K562 (cell line): ENCODE data around the gene LCA5. TPM values are rescaled to one million over a fixed set of nuclear protein-coding genes. Genes with fewer than 3 reads are reported as not detected.

Source experiments
- ATAC-seq: fragments of 200-7000 bp; cut with Tn5 transposase; 3 replicates; pipeline ENCODE4 v1.9.1; 2020; ENCODE audit warnings: moderate library complexity
- BruUV-seq: library from RNA; stranded (reverse); fragments of 400-500 nt; replicated peaks from 2 replicates; lab custom pipeline; 2021; lab: Mats Ljungman, UMichigan
- CTCF ChIA-PET: fragments of 300-600 bp; formaldehyde crosslinking; extraction: SDS; loops from one replicate; lab custom pipeline; 2021; ENCODE audit warnings: low intra/inter-chr PET ratio; lab: Yijun Ruan, JAX
- POLR2A ChIA-PET: fragments of 300-600, 350-650 bp; sonication (Branson Sonifier 250); formaldehyde crosslinking; extraction: SDS; loops from one replicate; lab custom pipeline; 2021; ENCODE audit warnings: antibody characterized with exemption, inconsistent platforms; lab: Yijun Ruan, JAX
- DNase-seq, 4 experiments: peaks; one replicate each; pipeline versions ENCODE4 v3.0.0 to v3.0.0-alpha.2; 2011 to 2018; ENCODE audit warnings: low spot score in 3 of 4, mixed read lengths in 3 of 4; ENCODE audit errors: extremely low read depth in 1 of 4
- FAIRE-seq: peaks from 2 replicates; lab custom pipeline; 2011; peaks lifted over from hg19 to GRCh38; lab: Jason Lieb, UNC
- H2AFZ ChIP-seq: 2 replicates; pipeline ENCODE4 v1.6.0; 2011; ENCODE audit warnings: low read depth, low read length, control low read depth, inconsistent platforms
- H3K27ac ChIP-seq: fragments of 200-600 bp; 3 replicates; pipeline ENCODE4 v1.8.0; 2011; ENCODE audit warnings: low read depth, mild to moderate bottlenecking, control low read depth, inconsistent platforms, low read length, moderate library complexity, mixed read lengths; ENCODE audit errors: extremely low read depth
- H3K27me3 ChIP-seq, 2 experiments: fragments of 300-600 bp in 1 of 2; 2 replicates in 1 of 2; 3 replicates in 1 of 2; pipeline versions ENCODE4 v1.6.0 to v1.8.0; 2011; ENCODE audit warnings: inconsistent platforms in 2 of 2, low read length in 2 of 2, mild to moderate bottlenecking in 1 of 2, mixed read lengths in 1 of 2, moderate library complexity in 1 of 2; ENCODE audit not compliant: control insufficient read depth in 2 of 2, insufficient read depth in 2 of 2
- H3K36me3 ChIP-seq: fragments of 300-600 bp; 3 replicates; pipeline ENCODE4 v1.8.0; 2011; ENCODE audit warnings: mild to moderate bottlenecking, low read length, inconsistent platforms; ENCODE audit not compliant: control insufficient read depth, insufficient read depth
- H3K4me1 ChIP-seq, 2 experiments: fragments of 200-600 bp in 1 of 2; replicated peaks in 1 of 2; 2 replicates in 1 of 2; 3 replicates in 1 of 2; pipeline versions ENCODE4 v1.5.1 to v1.8.0; 2011; ENCODE audit warnings: inconsistent platforms in 2 of 2, low read length in 2 of 2, mild to moderate bottlenecking in 1 of 2, mixed read lengths in 1 of 2, moderate library complexity in 1 of 2; ENCODE audit not compliant: control insufficient read depth in 2 of 2, insufficient read depth in 2 of 2
- H3K4me2 ChIP-seq: 2 replicates; pipeline ENCODE4 v1.6.1; 2011; ENCODE audit warnings: low read length, control low read depth, inconsistent platforms, mixed read lengths; ENCODE audit not compliant: insufficient read depth
- H3K4me3 ChIP-seq: fragments of 200-600 bp; sonication (generic), shearing (Covaris generic); 2 replicates; pipeline ENCODE4 v1.5.1; 2016; ENCODE audit warnings: control low read depth, inconsistent platforms
- H3K79me2 ChIP-seq: fragments of 200-600 bp; 3 replicates; pipeline ENCODE4 v1.8.0; 2011; ENCODE audit warnings: low read length, inconsistent platforms; ENCODE audit not compliant: control insufficient read depth, insufficient read depth
- H3K9ac ChIP-seq, 2 experiments: 2 replicates each; pipeline versions ENCODE4 v1.6.0 to v1.6.1; 2011; ENCODE audit warnings: low read depth in 2 of 2, low read length in 2 of 2, control low read depth in 1 of 2, inconsistent platforms in 1 of 2, mild to moderate bottlenecking in 1 of 2, mixed read lengths in 1 of 2; ENCODE audit not compliant: insufficient read depth in 1 of 2
- H3K9me1 ChIP-seq: one replicate; pipeline ENCODE4 v1.6.0; 2011; ENCODE audit warnings: inconsistent platforms, mild to moderate bottlenecking, low read length, moderate library complexity; ENCODE audit not compliant: control insufficient read depth, insufficient read depth
- H3K9me3 ChIP-seq: replicated peaks from 2 replicates; pipeline ENCODE4 v1.5.1; 2011; ENCODE audit warnings: low read depth, low read length, inconsistent platforms; ENCODE audit not compliant: control insufficient read depth, insufficient read depth
- H4K20me1 ChIP-seq: replicated peaks from 2 replicates; pipeline ENCODE4 v1.6.1; 2011; ENCODE audit warnings: low read length, inconsistent platforms, mixed read lengths; ENCODE audit not compliant: control insufficient read depth, insufficient read depth
- ARID4B ChIP-seq: sonication (generic); formaldehyde crosslinking; IDR thresholded peaks from 2 replicates; pipeline ENCODE4 v1.8.0; 2022; ENCODE audit warnings: mild to moderate bottlenecking, missing genetic modification reagents
- ATF2 ChIP-seq: sonication (generic); formaldehyde crosslinking; IDR thresholded peaks from 2 replicates; pipeline ENCODE4 v1.8.1; 2022; ENCODE audit warnings: missing genetic modification reagents
- ATF3 ChIP-seq, 2 experiments: fragments of 450-650 bp in 1 of 2; sonication (generic) in 1 of 2; formaldehyde crosslinking in 1 of 2; IDR thresholded peaks in 1 of 2; conservative IDR thresholded peaks in 1 of 2; 2 replicates each; pipeline versions ENCODE4 v1.6.1 to v1.8.1; 2016 to 2023; ENCODE audit warnings: mild to moderate bottlenecking in 2 of 2, moderate library complexity in 2 of 2, inconsistent platforms in 1 of 2, missing genetic modification reagents in 1 of 2
- CBFA2T3 ChIP-seq: fragments of 450-650 bp; IDR thresholded peaks from 2 replicates; pipeline ENCODE4 v1.6.1; 2017
- DEAF1 ChIP-seq: fragments of 450-650 bp; formaldehyde crosslinking; IDR thresholded peaks from 2 replicates; pipeline ENCODE4 v1.4.0; 2020; ENCODE audit warnings: mild to moderate bottlenecking, moderate library complexity
- EHMT2 ChIP-seq: fragments of 450-650 bp; IDR thresholded peaks from 2 replicates; pipeline ENCODE4 v1.6.1; 2018; ENCODE audit warnings: antibody characterized with exemption
- HLTF ChIP-seq: fragments of 450-650 bp; IDR thresholded peaks from 2 replicates; pipeline ENCODE4 v1.6.1; 2016
- HNRNPUL1 ChIP-seq: fragments of 200-400 bp; formaldehyde crosslinking; IDR thresholded peaks from 2 replicates; pipeline ENCODE4 v1.6.1; 2017; ENCODE audit warnings: low read length
- NR2C2 ChIP-seq, 2 experiments: fragments of 200-800 bp in 1 of 2; sonication (Bioruptor generic) in 1 of 2; sonication (generic) in 1 of 2; formaldehyde crosslinking in 1 of 2; IDR thresholded peaks; 2 replicates each; pipeline versions ENCODE4 v1.6.1 to v1.8.0; 2016 to 2022; ENCODE audit warnings: mild to moderate bottlenecking in 1 of 2, missing compliant biosample characterization in 1 of 2, missing genetic modification characterization in 1 of 2, missing genetic modification reagents in 1 of 2
- SAFB ChIP-seq: fragments of 200-400 bp; formaldehyde crosslinking; IDR thresholded peaks from 2 replicates; pipeline ENCODE4 v1.6.1; 2017; ENCODE audit warnings: low read depth, low read length, borderline replicate concordance
- STAT5A ChIP-seq: IDR thresholded peaks from 2 replicates; pipeline ENCODE4 v1.6.1; 2012; ENCODE audit warnings: low read length, inconsistent platforms, borderline replicate concordance
- ZKSCAN8 ChIP-seq: fragments of 200-800 bp; sonication (Bioruptor generic); IDR thresholded peaks from 2 replicates; pipeline ENCODE4 v1.6.1; 2016; ENCODE audit warnings: missing genetic modification characterization, missing compliant biosample characterization
- ZNF699 ChIP-seq: fragments of 250-450 bp; sonication (Bioruptor Pico); IDR thresholded peaks from 2 replicates; pipeline ENCODE4 v1.8.0; 2021; ENCODE audit warnings: mild to moderate bottlenecking, moderate library complexity; ENCODE audit not compliant: insufficient replicate concordance
- WGBS: fragments of 100-300 bp; shearing (Covaris generic); methylation state at CpG from one replicate; pipeline ENCODE4 v1.1.6; 2016; ENCODE audit warnings: low coverage, mixed read lengths; ENCODE audit not compliant: insufficient coverage; ENCODE audit errors: missing lambda C conversion rate; 5-methylcytosine and 5-hydroxymethylcytosine counted together
- in situ Hi-C: fragments of 300-500 bp; cut with MboI; formaldehyde crosslinking; loops from 4 replicates; pipeline ENCODE4 v1.15.0; 2018; ENCODE audit warnings: inconsistent platforms, mixed read lengths
- intact Hi-C: fragments of 100-400 bp; cut with micrococcal nuclease; formaldehyde crosslinking; loops from 2 replicates; pipeline ENCODE4 v1.14.2; 2022
- polyA plus RNA-seq, 8 experiments: library from polyadenylated mRNA; depleted of rRNA in 4 of 8; stranded (reverse) in 5 of 8; unstranded in 3 of 8; fragments of >200 nt; fragmentation: Nextera tagmentation in 2 of 8; fragmentation: Illumina TruSeq in 1 of 8; extraction: Ambion mirVana in 2 of 8; extraction: Trizol in 1 of 8; gene quantifications; 2 replicates each; pipeline versions ENCODE4 v1.2.1 to v1.2.3, GENCODE V29; 2011 to 2014; ENCODE audit warnings: inconsistent platforms in 1 of 8, missing spikeins in 1 of 8
- total RNA-seq, 7 experiments: library from RNA; depleted of rRNA in 6 of 7; stranded (reverse); fragments of >200 nt in 6 of 7; fragmentation: Illumina TruSeq in 2 of 7; extraction: Trizol in 2 of 7; gene quantifications; 2 replicates each; pipeline versions ENCODE4 v1.2.1 to v1.2.3, GENCODE V29; 2011 to 2021; ENCODE audit warnings: low replicate concordance in 1 of 7

Gene LCA5
- total and polyA plus RNA-seq, 9 of the 15 experiments (the other 6 are each of a cell fraction or from before 2014, with no cell fraction given), result 1.0 to 3.4 (median 1.8) TPM

- no TSS peak for BruUV-seq
- no peak overlapping the region for H3K4me3 ChIP-seq
- H4K20me1 ChIP-seq, result no peaks in the 10 kb centered on the region
- DNase-seq, result no peak
- no peak overlapping the region for H3K9ac ChIP-seq
- TF ChIP-seq EHMT2, result no peak
- no peak for TF ChIP-seq ATF2
- no peak for TF ChIP-seq NR2C2 (CRISPR knock-in tag; IDR thresholded peaks at IDR 0.05)
- 0 out of 2 replicates have a peak, but pooled peaks have one; percentile 12 for TF ChIP-seq NR2C2 (tag; IDR thresholded peaks at IDR 0.05)
- TF ChIP-seq ARID4B (CRISPR knock-in tag), result no peak
- peak; percentile 27; the same call in 1 of the 2 replicates for TF ChIP-seq ATF3 (IDR thresholded peaks at IDR 0.05)
- no peak for TF ChIP-seq ATF3 (CRISPR knock-in tag; conservative IDR thresholded peaks at IDR 0.05)
- no peak for TF ChIP-seq ZKSCAN8
- no peak for TF ChIP-seq ZNF699 (CRISPR knock-in tag)
- no peak for TF ChIP-seq STAT5A
- no peak for TF ChIP-seq SAFB
- TF ChIP-seq DEAF1 (CRISPR knock-in tag), result no peak
- TF ChIP-seq CBFA2T3, result no peak
- no peak for TF ChIP-seq HNRNPUL1
- TF ChIP-seq HLTF, result no peak
- TF ChIP-seq, all 486 proteins: peak for 2
- ATAC-seq (peak; percentile 35), FAIRE-seq (no peak)
- Histone ChIP-seq H3K27me3 (no peaks in the 10 kb centered on the region), H3K4me2 (no peak overlapping the region; the same call in 1 of the 2 replicates), H3K4me1 (peaks cover 0 to 16% of the 10 kb centered on the region in 2 experiments; a peak in 2 of 5 replicates), H3K27ac (no peak overlapping the region), H3K9me3 (no peaks in the 10 kb centered on the region), H2AFZ (peak overlapping the region; percentile 55), H3K36me3 (no peaks in the 10 kb centered on the region), H3K9me1 (no peaks in the 10 kb centered on the region), H3K79me2 (no peaks in the 10 kb centered on the region)
- POLR2A ChIA-PET, result interaction anchor here (1.2 kb wide), 1 partner anchor 76 kb away, joined by 4 read pairs; no protein-coding TSS in a partner anchor
- in situ Hi-C loops, result no loop called here
- intact Hi-C loops, result loop anchor here (5.0 to 10.0 kb wide), 4 partner anchors 61 to 524 kb away; partner anchors contain the start of gene PHIP
- CTCF ChIA-PET, result no interaction called here
- 46% methylated on average over 8 of the region's 8 CpGs for WGBS
These were observed 68.6 kb downstream of the LCA5 start for GRCh38 chr6:79468587-79468986.
